ENCODE results near the gene DENND4B.

GRCh38 chr1:153944005-153944826, 2.3 kb downstream of the DENND4B start:
- TF ChIP-seq, protein P1, sequence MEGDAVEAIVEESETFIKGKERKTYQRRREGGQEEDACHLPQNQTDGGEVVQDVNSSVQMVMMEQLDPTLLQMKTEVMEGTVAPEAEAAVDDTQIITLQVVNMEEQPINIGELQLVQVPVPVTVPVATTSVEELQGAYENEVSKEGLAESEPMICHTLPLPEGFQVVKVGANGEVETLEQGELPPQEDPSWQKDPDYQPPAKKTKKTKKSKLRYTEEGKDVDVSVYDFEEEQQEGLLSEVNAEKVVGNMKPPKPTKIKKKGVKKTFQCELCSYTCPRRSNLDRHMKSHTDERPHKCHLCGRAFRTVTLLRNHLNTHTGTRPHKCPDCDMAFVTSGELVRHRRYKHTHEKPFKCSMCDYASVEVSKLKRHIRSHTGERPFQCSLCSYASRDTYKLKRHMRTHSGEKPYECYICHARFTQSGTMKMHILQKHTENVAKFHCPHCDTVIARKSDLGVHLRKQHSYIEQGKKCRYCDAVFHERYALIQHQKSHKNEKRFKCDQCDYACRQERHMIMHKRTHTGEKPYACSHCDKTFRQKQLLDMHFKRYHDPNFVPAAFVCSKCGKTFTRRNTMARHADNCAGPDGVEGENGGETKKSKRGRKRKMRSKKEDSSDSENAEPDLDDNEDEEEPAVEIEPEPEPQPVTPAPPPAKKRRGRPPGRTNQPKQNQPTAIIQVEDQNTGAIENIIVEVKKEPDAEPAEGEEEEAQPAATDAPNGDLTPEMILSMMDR (IDR thresholded peaks at IDR 0.05) = no peak
- TF ChIP-seq POLR2AphosphoS5 (IDR thresholded peaks at IDR 0.05) (no peak), EP300 (IDR thresholded peaks at IDR 0.05; ENCODE audit: low read depth) (no peak)
